HepG2 (cell line): ENCODE measurements around the gene NUDT22. TPM values are rescaled to one million over a fixed set of nuclear protein-coding genes. Genes with fewer than 3 reads are reported as not detected.

ENCODE experiments used
- ATF7-NPFF ChIP-seq: sonication (generic); formaldehyde crosslinking; IDR thresholded peaks from 2 replicates; pipeline ENCODE4 v1.8.1; 2023; ENCODE audit warnings: mild to moderate bottlenecking, low read depth, missing genetic modification reagents, moderate library complexity
- CEBPZ ChIP-seq: IDR thresholded peaks from 2 replicates; pipeline ENCODE4 v1.6.1; 2012; ENCODE audit warnings: low read length, improper control_type of control experiment
- HOXA3 ChIP-seq: sonication (generic); formaldehyde crosslinking; IDR thresholded peaks from 2 replicates; pipeline ENCODE4 v1.5.0; 2020; ENCODE audit warnings: missing genetic modification reagents
- KLF6 ChIP-seq: IDR thresholded peaks from 2 replicates; pipeline ENCODE4 v1.8.0; 2016; ENCODE audit warnings: missing biosample characterization, missing genetic modification reagents
- MIER2 ChIP-seq: IDR thresholded peaks from 2 replicates; pipeline ENCODE4 v1.6.1; 2016; ENCODE audit warnings: missing biosample characterization, missing genetic modification reagents
- PAXIP1 ChIP-seq: sonication (generic); formaldehyde crosslinking; conservative IDR thresholded peaks from 2 replicates; pipeline ENCODE4 v1.4.0; 2020; ENCODE audit warnings: mild to moderate bottlenecking, missing genetic modification reagents, moderate library complexity
- TBX2 ChIP-seq: sonication (generic); formaldehyde crosslinking; IDR thresholded peaks from 2 replicates; pipeline ENCODE4 v1.5.0; 2020; ENCODE audit warnings: missing genetic modification reagents, mild to moderate bottlenecking, borderline replicate concordance
- THAP7 ChIP-seq: sonication (generic); formaldehyde crosslinking; IDR thresholded peaks from 2 replicates; pipeline ENCODE4 v1.8.1; 2023; ENCODE audit warnings: mild to moderate bottlenecking, missing genetic modification reagents
- TMF1 ChIP-seq: sonication (generic); formaldehyde crosslinking; IDR thresholded peaks from 2 replicates; pipeline ENCODE4 v1.8.1; 2022; ENCODE audit warnings: low read depth, missing genetic modification reagents
- WIZ ChIP-seq: sonication (generic); formaldehyde crosslinking; IDR thresholded peaks from 2 replicates; pipeline ENCODE4 v1.5.1; 2020; ENCODE audit warnings: mild to moderate bottlenecking, missing genetic modification reagents
- YY1 ChIP-seq: IDR thresholded peaks from 2 replicates; pipeline ENCODE4 v1.6.1; 2011; ENCODE audit warnings: low read length, low read depth, moderate library complexity, mild to moderate bottlenecking; ENCODE audit not compliant: insufficient read depth, insufficient replicate concordance
- ZNF282 ChIP-seq: fragments of 450-650 bp; IDR thresholded peaks from 2 replicates; pipeline ENCODE4 v1.6.1; 2018; ENCODE audit not compliant: partially characterized antibody
- ZNF501 ChIP-seq: sonication (generic); formaldehyde crosslinking; IDR thresholded peaks from 2 replicates; pipeline ENCODE4 v1.5.1; 2020; ENCODE audit warnings: mild to moderate bottlenecking, moderate library complexity, missing genetic modification reagents
- ZNF550 ChIP-seq: sonication (generic); formaldehyde crosslinking; IDR thresholded peaks from 2 replicates; pipeline ENCODE4 v1.4.0; 2020; ENCODE audit warnings: mild to moderate bottlenecking, missing genetic modification reagents, borderline replicate concordance
- polyA plus RNA-seq, 8 experiments: library from polyadenylated mRNA; depleted of rRNA in 3 of 8; stranded (reverse) in 7 of 8; unstranded in 1 of 8; fragments of >200 nt; fragmentation: Illumina TruSeq in 4 of 8; extraction: Trizol in 4 of 8; gene quantifications; 2 replicates each; pipeline versions ENCODE4 v1.2.1 to v1.2.3, GENCODE V29; 2011 to 2016; ENCODE audit warnings: low read depth in 4 of 8, missing spikeins in 1 of 8, mixed read lengths in 1 of 8; ENCODE audit not compliant: insufficient read depth in 1 of 8
- total RNA-seq, 5 experiments: library from RNA; depleted of rRNA; stranded (reverse); fragments of >200 nt; fragmentation: Illumina TruSeq; extraction: Trizol; gene quantifications; 2 replicates each; pipeline ENCODE4 v1.2.3, GENCODE V29; 2016; ENCODE audit warnings: low read depth in 1 of 5
- TF ChIP-seq, protein P1 (sequence below): sonication (generic); formaldehyde crosslinking; IDR thresholded peaks from 2 replicates; pipeline ENCODE4 v1.8.1; 2022; ENCODE audit warnings: mild to moderate bottlenecking, missing genetic modification reagents
- TF ChIP-seq, protein P2 (sequence below): sonication (generic); formaldehyde crosslinking; IDR thresholded peaks from 2 replicates; pipeline ENCODE4 v1.4.0; 2020; ENCODE audit warnings: missing genetic modification reagents

NUDT22 gene
- total and polyA plus RNA-seq, 2 of the 13 experiments (the other 11 are each of a cell fraction or from before 2014, with no cell fraction given) = 33.5 to 39.8 TPM

DNA sequence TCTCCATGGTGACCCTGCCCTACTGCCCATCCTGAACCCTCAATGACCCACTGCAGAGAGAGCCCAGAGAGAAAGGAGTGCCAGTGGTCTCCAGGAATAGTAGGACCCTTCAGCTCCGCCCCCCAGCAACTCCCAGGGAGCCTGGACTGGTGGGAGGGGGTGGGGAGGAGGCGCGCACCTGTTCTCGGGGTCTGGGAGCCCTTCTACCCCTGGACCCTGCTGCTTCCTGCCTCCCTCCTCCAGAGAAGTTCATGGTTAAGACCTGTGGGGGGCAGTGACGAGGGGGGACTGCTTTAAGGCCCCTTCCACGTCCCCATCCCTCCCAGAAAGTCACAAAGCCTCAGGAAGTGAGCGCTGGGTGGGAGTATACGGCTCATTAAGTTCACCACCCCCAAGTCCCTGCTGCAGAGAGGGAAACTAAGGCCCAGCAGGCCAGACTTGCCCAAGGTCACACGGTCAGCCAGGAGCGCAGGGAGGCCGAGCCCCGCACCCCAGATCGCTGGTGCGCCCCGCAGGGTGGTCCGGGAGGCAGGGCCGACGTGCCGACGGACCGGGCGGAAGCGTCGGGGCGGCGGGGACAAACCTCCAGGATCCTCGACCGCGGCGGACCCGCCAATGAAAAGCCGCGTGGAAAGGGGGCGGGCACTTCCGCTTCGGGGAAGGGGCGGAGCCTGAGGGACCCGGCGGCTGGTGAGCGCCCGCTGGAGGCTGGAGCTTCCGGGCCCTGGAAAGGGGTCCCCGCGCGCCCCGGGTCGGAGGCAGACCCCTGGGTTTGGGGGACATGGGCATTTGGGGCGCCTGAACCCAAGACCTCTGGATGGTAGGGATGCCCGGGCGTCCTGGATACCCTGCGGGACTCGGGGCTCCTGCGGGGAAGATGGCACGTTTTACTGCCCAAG, at the start of gene NUDT22, which contains the start of gene TRPT1 (continued):
- TF ChIP-seq TBX2 (CRISPR knock-in tag) (peak; percentile 58), ZNF550 (CRISPR knock-in tag) (peak; percentile 89; the same call in 1 of the 2 replicates), KLF6 (CRISPR knock-in tag) (peak; percentile 31; the same call in 1 of the 2 replicates), THAP7 (CRISPR knock-in tag) (peak; percentile 77), ATF7-NPFF (CRISPR knock-in tag) (no peak), MIER2 (CRISPR knock-in tag) (0 out of 2 replicates have a peak, but pooled peaks have one; percentile 26), TMF1 (CRISPR knock-in tag) (peak; percentile 59; the same call in 1 of the 2 replicates), ZNF501 (CRISPR knock-in tag) (peak; percentile 87), PAXIP1 (CRISPR knock-in tag) (peak; percentile 52), CEBPZ (no peak), HOXA3 (CRISPR knock-in tag) (peak; percentile 65; the same call in 1 of the 2 replicates), WIZ (peak; percentile 28; the same call in 1 of the 2 replicates), YY1 (peak; percentile 50), ZNF282 (no peak)
- TF ChIP-seq, protein P1, sequence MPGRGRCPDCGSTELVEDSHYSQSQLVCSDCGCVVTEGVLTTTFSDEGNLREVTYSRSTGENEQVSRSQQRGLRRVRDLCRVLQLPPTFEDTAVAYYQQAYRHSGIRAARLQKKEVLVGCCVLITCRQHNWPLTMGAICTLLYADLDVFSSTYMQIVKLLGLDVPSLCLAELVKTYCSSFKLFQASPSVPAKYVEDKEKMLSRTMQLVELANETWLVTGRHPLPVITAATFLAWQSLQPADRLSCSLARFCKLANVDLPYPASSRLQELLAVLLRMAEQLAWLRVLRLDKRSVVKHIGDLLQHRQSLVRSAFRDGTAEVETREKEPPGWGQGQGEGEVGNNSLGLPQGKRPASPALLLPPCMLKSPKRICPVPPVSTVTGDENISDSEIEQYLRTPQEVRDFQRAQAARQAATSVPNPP (CRISPR knock-in tag) = no peak
- TF ChIP-seq, protein P2, sequence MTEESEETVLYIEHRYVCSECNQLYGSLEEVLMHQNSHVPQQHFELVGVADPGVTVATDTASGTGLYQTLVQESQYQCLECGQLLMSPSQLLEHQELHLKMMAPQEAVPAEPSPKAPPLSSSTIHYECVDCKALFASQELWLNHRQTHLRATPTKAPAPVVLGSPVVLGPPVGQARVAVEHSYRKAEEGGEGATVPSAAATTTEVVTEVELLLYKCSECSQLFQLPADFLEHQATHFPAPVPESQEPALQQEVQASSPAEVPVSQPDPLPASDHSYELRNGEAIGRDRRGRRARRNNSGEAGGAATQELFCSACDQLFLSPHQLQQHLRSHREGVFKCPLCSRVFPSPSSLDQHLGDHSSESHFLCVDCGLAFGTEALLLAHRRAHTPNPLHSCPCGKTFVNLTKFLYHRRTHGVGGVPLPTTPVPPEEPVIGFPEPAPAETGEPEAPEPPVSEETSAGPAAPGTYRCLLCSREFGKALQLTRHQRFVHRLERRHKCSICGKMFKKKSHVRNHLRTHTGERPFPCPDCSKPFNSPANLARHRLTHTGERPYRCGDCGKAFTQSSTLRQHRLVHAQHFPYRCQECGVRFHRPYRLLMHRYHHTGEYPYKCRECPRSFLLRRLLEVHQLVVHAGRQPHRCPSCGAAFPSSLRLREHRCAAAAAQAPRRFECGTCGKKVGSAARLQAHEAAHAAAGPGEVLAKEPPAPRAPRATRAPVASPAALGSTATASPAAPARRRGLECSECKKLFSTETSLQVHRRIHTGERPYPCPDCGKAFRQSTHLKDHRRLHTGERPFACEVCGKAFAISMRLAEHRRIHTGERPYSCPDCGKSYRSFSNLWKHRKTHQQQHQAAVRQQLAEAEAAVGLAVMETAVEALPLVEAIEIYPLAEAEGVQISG (CRISPR knock-in tag) = peak; percentile 82
